Measurements from ENCODE around the gene CLEC14A.

- TF ChIP-seq, protein P1, sequence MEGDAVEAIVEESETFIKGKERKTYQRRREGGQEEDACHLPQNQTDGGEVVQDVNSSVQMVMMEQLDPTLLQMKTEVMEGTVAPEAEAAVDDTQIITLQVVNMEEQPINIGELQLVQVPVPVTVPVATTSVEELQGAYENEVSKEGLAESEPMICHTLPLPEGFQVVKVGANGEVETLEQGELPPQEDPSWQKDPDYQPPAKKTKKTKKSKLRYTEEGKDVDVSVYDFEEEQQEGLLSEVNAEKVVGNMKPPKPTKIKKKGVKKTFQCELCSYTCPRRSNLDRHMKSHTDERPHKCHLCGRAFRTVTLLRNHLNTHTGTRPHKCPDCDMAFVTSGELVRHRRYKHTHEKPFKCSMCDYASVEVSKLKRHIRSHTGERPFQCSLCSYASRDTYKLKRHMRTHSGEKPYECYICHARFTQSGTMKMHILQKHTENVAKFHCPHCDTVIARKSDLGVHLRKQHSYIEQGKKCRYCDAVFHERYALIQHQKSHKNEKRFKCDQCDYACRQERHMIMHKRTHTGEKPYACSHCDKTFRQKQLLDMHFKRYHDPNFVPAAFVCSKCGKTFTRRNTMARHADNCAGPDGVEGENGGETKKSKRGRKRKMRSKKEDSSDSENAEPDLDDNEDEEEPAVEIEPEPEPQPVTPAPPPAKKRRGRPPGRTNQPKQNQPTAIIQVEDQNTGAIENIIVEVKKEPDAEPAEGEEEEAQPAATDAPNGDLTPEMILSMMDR (conservative IDR thresholded peaks at IDR 0.05; ENCODE audit: low read length), result no peak
- TF ChIP-seq EZH2phosphoT487 (IDR thresholded peaks at IDR 0.05; ENCODE audit: borderline replicate concordance, low read depth, low read length), result no peak
Observed at GRCh38 chr14:38291681-38292467, 36.0 kb upstream of the CLEC14A start.

Data from OCI-LY7 (cell line).